Naive B cell (primary cell): ENCODE measurements around the gene FMNL3. TPM values are rescaled to one million over a fixed set of nuclear protein-coding genes. Genes with fewer than 3 reads are reported as not detected.
"Not testable (repeated sequence)": the region's sequence is repeated elsewhere in the genome, so short reads cannot be mapped to it uniquely, and the experiment has no call there.

Experiments used
- ATAC-seq, 2 donors: fragments of 150-1000 bp; cut with Tn5 transposase; 2 replicates each; pipeline ENCODE4 v1.10.0; 2021; ENCODE audit warnings: low read depth in 2 of 2, mild to moderate bottlenecking in 2 of 2, moderate library complexity in 2 of 2
- DNase-seq: peaks from one replicate; pipeline ENCODE4 v3.0.0; 2022
- H3K27ac Mint-ChIP-seq, 6 donors: one replicate each; pipeline ENCODE4 v1.8.0; 2020 to 2022; ENCODE audit warnings: mild to moderate bottlenecking in 6 of 6, mixed read lengths in 6 of 6, moderate library complexity in 5 of 6, inconsistent platforms in 2 of 6
- H3K27me3 Mint-ChIP-seq, 3 donors: one replicate each; pipeline ENCODE4 v1.8.0; 2021 to 2022; ENCODE audit warnings: mixed read lengths in 3 of 3, mild to moderate bottlenecking in 1 of 3
- H3K36me3 Mint-ChIP-seq, 2 donors: one replicate each; pipeline ENCODE4 v1.8.0; 2020 to 2022; ENCODE audit warnings: mixed read lengths in 2 of 2, inconsistent platforms in 1 of 2, mild to moderate bottlenecking in 1 of 2
- H3K4me1 Mint-ChIP-seq, 3 donors: one replicate each; pipeline ENCODE4 v1.8.0; 2020 to 2022; ENCODE audit warnings: mixed read lengths in 3 of 3, inconsistent platforms in 1 of 3, mild to moderate bottlenecking in 1 of 3, moderate library complexity in 1 of 3
- H3K4me3 Mint-ChIP-seq, 8 donors: one replicate each; pipeline ENCODE4 v1.8.0; 2020 to 2022; ENCODE audit warnings: mild to moderate bottlenecking in 8 of 8, mixed read lengths in 8 of 8, moderate library complexity in 8 of 8, inconsistent platforms in 2 of 8
- H3K9me3 Mint-ChIP-seq, 7 donors: one replicate each; pipeline ENCODE4 v1.8.0; 2020 to 2022; ENCODE audit warnings: mixed read lengths in 7 of 7, mild to moderate bottlenecking in 5 of 7, inconsistent platforms in 2 of 7, moderate library complexity in 1 of 7
- polyA plus RNA-seq, 6 donors: library from polyadenylated mRNA; unstranded; fragments of 300-500 nt; fragmentation: Illumina TruSeq; gene quantifications; one replicate each; pipeline ENCODE4 v1.2.3, GENCODE V29; 2021; ENCODE audit warnings: low read depth in 6 of 6

FMNL3 gene
- polyA plus RNA-seq, 6 donors from 2014 or later, result 1.6 to 18.3 (median 15.2) TPM

GRCh38 chr12:49624921-49625577 lies 82.2 kb downstream of the FMNL3 start:
- no peaks in the 10 kb centered on the region for H3K36me3 Mint-ChIP-seq
- peak overlapping the region in 4 of 8 donors; percentile 7 to 85 (median 42) for H3K4me3 Mint-ChIP-seq
- no peaks in the 10 kb centered on the region for H3K27me3 Mint-ChIP-seq

GRCh38 chr12:49623142-49623904 lies 83.9 kb downstream of the FMNL3 start, which contains the start of gene PRPF40B:
TSS of gene PRPF40B (plus strand) at chr12:49623561. CDS start at chr12:49623591, 30 bp downstream.
- DNase-seq, result peak; percentile 87
- ATAC-seq, result peak; percentile 80 to 81
- Mint-ChIP-seq H3K4me1 (peaks cover 19 to 32% (median 31%) of the 10 kb centered on the region in 3 donors), H3K4me3 (peak within 1 kb of the TSS; percentile 85 to 95 (median 94)), H3K9me3 (no peaks in the 10 kb centered on the region), H3K36me3 (no peaks in the 10 kb centered on the region), H3K27me3 (peaks cover 0 to 7% (median 0%) of the 10 kb centered on the region in 3 donors), H3K27ac (peak within 1 kb of the TSS; percentile 84 to 97 (median 88))

More at GRCh38 chr12:49624921-49625577, 82.2 kb downstream of the FMNL3 start:
- H3K4me1 Mint-ChIP-seq, result peaks cover 19 to 32% (median 31%) of the 10 kb centered on the region in 3 donors
- no peak for DNase-seq
- peak overlapping the region in 3 of 6 donors; percentile 23 to 48 (median 46) for H3K27ac Mint-ChIP-seq
- H3K9me3 Mint-ChIP-seq, result no peaks in the 10 kb centered on the region
- no peak for ATAC-seq

- Mint-ChIP-seq H3K27ac (peak overlapping the region; percentile 84 to 97 (median 87)), H3K9me3 (no peaks in the 10 kb centered on the region), H3K4me1 (peaks cover 19 to 32% (median 31%) of the 10 kb centered on the region in 3 donors), H3K27me3 (peaks cover 0 to 9% (median 0%) of the 10 kb centered on the region in 3 donors), H3K4me3 (peak overlapping the region; percentile 85 to 95 (median 94)), H3K36me3 (no peaks in the 10 kb centered on the region)
- ATAC-seq, result peak; percentile 36 to 43
- DNase-seq, result peak; percentile 58
These were observed 84.6 kb downstream of the FMNL3 start for GRCh38 chr12:49622501-49623141.

GRCh38 chr12:49621651-49622500 lies 85.3 kb downstream of the FMNL3 start:
- peaks cover 0 to 9% (median 2%) of the 10 kb centered on the region in 3 donors for H3K27me3 Mint-ChIP-seq
- DNase-seq, result no peak
- H3K4me3 Mint-ChIP-seq, result peak overlapping the region; percentile 85 to 95 (median 94)
- no peaks in the 10 kb centered on the region for H3K36me3 Mint-ChIP-seq
- peaks cover 19 to 32% (median 31%) of the 10 kb centered on the region in 3 donors for H3K4me1 Mint-ChIP-seq
- no peaks in the 10 kb centered on the region for H3K9me3 Mint-ChIP-seq
- H3K27ac Mint-ChIP-seq, result peak overlapping the region; percentile 59 to 97 (median 87)
- no peak for ATAC-seq

GRCh38 chr12:49619286-49619685 lies 87.9 kb downstream of the FMNL3 start:
- H3K36me3 Mint-ChIP-seq, result no peaks in the 10 kb centered on the region
- no peaks in the 10 kb centered on the region for H3K9me3 Mint-ChIP-seq
- peaks cover 0 to 16% (median 6%) of the 10 kb centered on the region in 3 donors for H3K27me3 Mint-ChIP-seq
- H3K4me1 Mint-ChIP-seq, result peaks cover 16 to 25% (median 24%) of the 10 kb centered on the region in 3 donors
- DNase-seq, result no peak
- H3K27ac Mint-ChIP-seq, result peak overlapping the region in 1 of 6 donors; percentile 75
- H3K4me3 Mint-ChIP-seq, result peak overlapping the region in 1 of 8 donors; percentile 78
- ATAC-seq, result no peak

GRCh38 chr12:49618576-49618975 lies 88.6 kb downstream of the FMNL3 start:
- ATAC-seq (no peak), DNase-seq (no peak)
- Mint-ChIP-seq H3K27ac (peak overlapping the region in 2 of 6 donors; percentile 70 to 75), H3K36me3 (no peaks in the 10 kb centered on the region), H3K9me3 (no peaks in the 10 kb centered on the region), H3K4me1 (peaks cover 16 to 21% (median 21%) of the 10 kb centered on the region in 3 donors), H3K27me3 (peaks cover 0 to 18% (median 6%) of the 10 kb centered on the region in 3 donors), H3K4me3 (peak overlapping the region in 2 of 8 donors; percentile 72 to 78)

GRCh38 chr12:49616533-49617219 lies 90.5 kb downstream of the FMNL3 start:
- Mint-ChIP-seq H3K4me1 (peaks cover 7 to 9% (median 9%) of the 10 kb centered on the region in 3 donors), H3K4me3 (no peak overlapping the region), H3K36me3 (no peaks in the 10 kb centered on the region), H3K9me3 (peaks cover 0 to 4% (median 0%) of the 10 kb centered on the region in 7 donors), H3K27me3 (peaks cover 0 to 26% (median 12%) of the 10 kb centered on the region in 3 donors), H3K27ac (peak overlapping the region in 1 of 6 donors; percentile 32)
- ATAC-seq (no peak), DNase-seq (no peak)

- H3K9me3 Mint-ChIP-seq, result peaks cover 0 to 4% (median 0%) of the 10 kb centered on the region in 7 donors
- peak overlapping the region in 1 of 8 donors; percentile 12 for H3K4me3 Mint-ChIP-seq
These were observed 91.5 kb downstream of the FMNL3 start for GRCh38 chr12:49615725-49616124.

GRCh38 chr12:49612210-49612609 lies 95.0 kb downstream of the FMNL3 start:
- H3K36me3 Mint-ChIP-seq, result peaks cover 0 to 6% of the 10 kb centered on the region in 2 donors
- no peak for ATAC-seq
- H3K27ac Mint-ChIP-seq, result no peak overlapping the region
- H3K4me3 Mint-ChIP-seq, result no peak overlapping the region
- H3K9me3 Mint-ChIP-seq, result peaks cover 0 to 11% (median 8%) of the 10 kb centered on the region in 7 donors
- no peaks in the 10 kb centered on the region for H3K4me1 Mint-ChIP-seq
- no peak for DNase-seq
- peaks cover 0 to 30% (median 13%) of the 10 kb centered on the region in 3 donors for H3K27me3 Mint-ChIP-seq

More at GRCh38 chr12:49615725-49616124, 91.5 kb downstream of the FMNL3 start:
- no peaks in the 10 kb centered on the region for H3K36me3 Mint-ChIP-seq
- ATAC-seq (no peak), DNase-seq (no peak)
- no peaks in the 10 kb centered on the region for H3K4me1 Mint-ChIP-seq
- H3K27ac Mint-ChIP-seq, result no peak overlapping the region
- peaks cover 0 to 26% (median 12%) of the 10 kb centered on the region in 3 donors for H3K27me3 Mint-ChIP-seq

- peak overlapping the region in 1 of 6 donors; percentile 14 for H3K27ac Mint-ChIP-seq
- peaks cover 0 to 30% (median 11%) of the 10 kb centered on the region in 3 donors for H3K27me3 Mint-ChIP-seq
- not testable (repeated sequence) for ATAC-seq, DNase-seq, H3K36me3 Mint-ChIP-seq, H3K4me1 Mint-ChIP-seq, H3K4me3 Mint-ChIP-seq
- H3K9me3 Mint-ChIP-seq, result peaks cover 0 to 11% (median 8%) of the 10 kb centered on the region in 7 donors
These were observed 96.4 kb downstream of the FMNL3 start for GRCh38 chr12:49610785-49611184.

GRCh38 chr12:49609875-49610154 lies 97.4 kb downstream of the FMNL3 start:
- ATAC-seq (no peak), DNase-seq (no peak)
- H3K27me3 Mint-ChIP-seq, result peaks cover 0 to 29% (median 11%) of the 10 kb centered on the region in 3 donors
- peaks cover 0 to 11% (median 8%) of the 10 kb centered on the region in 7 donors for H3K9me3 Mint-ChIP-seq
- no peaks in the 10 kb centered on the region for H3K4me1 Mint-ChIP-seq
- peaks cover 0 to 6% of the 10 kb centered on the region in 2 donors for H3K36me3 Mint-ChIP-seq
- H3K27ac Mint-ChIP-seq, result no peak overlapping the region
- H3K4me3 Mint-ChIP-seq, result no peak overlapping the region
